ENCODE data around the gene TMIGD1. TPM values are rescaled to one million over a fixed set of nuclear protein-coding genes. Genes with fewer than 3 reads are reported as not detected.

Gene TMIGD1
- total RNA-seq, 1 donor from 2014 or later: not detected

- TF ChIP-seq EZH2 (IDR thresholded peaks at IDR 0.05) (no peak), EZH2phosphoT487 (IDR thresholded peaks at IDR 0.05) (no peak), CTCF (IDR thresholded peaks at IDR 0.05) (no peak)
- H3K9ac ChIP-seq: no peak overlapping the region
- no peaks in the 10 kb centered on the region for H4K20me1 ChIP-seq (ENCODE audit: low read depth)
- H2AFZ ChIP-seq (replicated peaks): no peak overlapping the region
- H3K4me3 Mint-ChIP-seq: no peak overlapping the region
- H3K36me3 Mint-ChIP-seq: no peaks in the 10 kb centered on the region
- no peaks in the 10 kb centered on the region for H3K79me2 ChIP-seq (ENCODE audit: low read depth)
- no peaks in the 10 kb centered on the region for H3K4me1 ChIP-seq
- no peaks in the 10 kb centered on the region for H3K36me3 ChIP-seq
- H3F3A ChIP-seq (ENCODE audit: low read depth): peaks cover 17% of the 10 kb centered on the region
- H3K4me2 ChIP-seq: no peak overlapping the region
- no peak overlapping the region for H3K4me3 ChIP-seq
- H3K27me3 ChIP-seq: peaks cover 21% of the 10 kb centered on the region
- H3K27ac Mint-ChIP-seq: no peak overlapping the region
- no peak for DNase-seq (ENCODE audit: low spot score)
- H3K4me1 Mint-ChIP-seq: no peaks in the 10 kb centered on the region
- H3K9me3 ChIP-seq (ENCODE audit: low read depth): no peaks in the 10 kb centered on the region
- no peak overlapping the region for H3K27ac ChIP-seq
- peaks cover 3% of the 10 kb centered on the region for H3K27me3 Mint-ChIP-seq (ENCODE audit: insufficient read depth, low read depth)
- H3K9me3 Mint-ChIP-seq: peaks cover 7% of the 10 kb centered on the region
Observed at GRCh38 chr17:30296499-30297080, 37.3 kb downstream of the TMIGD1 start.

GRCh38 chr17:30292286-30292858, 41.5 kb downstream of the TMIGD1 start:
- Mint-ChIP-seq H3K36me3 (peaks cover 8% of the 10 kb centered on the region), H3K4me3 (no peak overlapping the region), H3K27ac (no peak overlapping the region), H3K4me1 (peaks cover 11% of the 10 kb centered on the region), H3K27me3 (ENCODE audit: insufficient read depth, low read depth) (no peaks in the 10 kb centered on the region), H3K9me3 (no peaks in the 10 kb centered on the region)
- peaks cover 10% of the 10 kb centered on the region for H3K4me1 ChIP-seq
- peak overlapping the region; percentile 96 for H3K4me2 ChIP-seq
- peak overlapping the region; percentile 99 for H3K4me3 ChIP-seq
- peaks cover 28% of the 10 kb centered on the region for H3F3A ChIP-seq (ENCODE audit: low read depth)
- H3K36me3 ChIP-seq: peaks cover 3% of the 10 kb centered on the region
- peaks cover 21% of the 10 kb centered on the region for H3K79me2 ChIP-seq (ENCODE audit: low read depth)
- H3K27me3 ChIP-seq: peaks cover 21% of the 10 kb centered on the region
- H2AFZ ChIP-seq (replicated peaks): peak overlapping the region; percentile 97
- H4K20me1 ChIP-seq (ENCODE audit: low read depth): peaks cover 12% of the 10 kb centered on the region
- no peaks in the 10 kb centered on the region for H3K9me3 ChIP-seq (ENCODE audit: low read depth)
- TF ChIP-seq CTCF (IDR thresholded peaks at IDR 0.05): no peak
- no peak for TF ChIP-seq EZH2 (IDR thresholded peaks at IDR 0.05)
- TF ChIP-seq EZH2phosphoT487 (IDR thresholded peaks at IDR 0.05): no peak
- DNase-seq (ENCODE audit: low spot score): peak; percentile 78
- H3K9ac ChIP-seq: no peak overlapping the region
- H3K27ac ChIP-seq: no peak overlapping the region

GRCh38 chr17:30291543-30292285, 42.1 kb downstream of the TMIGD1 start, which contains the start of gene BLMH:
TSS of gene BLMH (minus strand) at chr17:30291944. CDS start at chr17:30291819, 125 bp downstream.
- Mint-ChIP-seq H3K27me3 (ENCODE audit: insufficient read depth, low read depth) (no peaks in the 10 kb centered on the region), H3K9me3 (no peaks in the 10 kb centered on the region), H3K36me3 (peaks cover 8% of the 10 kb centered on the region), H3K27ac (peak within 1 kb of the TSS; percentile 12), H3K4me1 (peaks cover 11% of the 10 kb centered on the region), H3K4me3 (peak within 1 kb of the TSS; percentile 97)
- Histone ChIP-seq H3K4me1 (peaks cover 10% of the 10 kb centered on the region), H3K4me2 (peak within 1 kb of the TSS; percentile 96), H3K9ac (no peak within 1 kb of the TSS), H3F3A (ENCODE audit: low read depth) (peaks cover 28% of the 10 kb centered on the region), H4K20me1 (ENCODE audit: low read depth) (peaks cover 12% of the 10 kb centered on the region), H3K79me2 (ENCODE audit: low read depth) (peaks cover 21% of the 10 kb centered on the region), H3K27ac (no peak within 1 kb of the TSS), H3K27me3 (peaks cover 21% of the 10 kb centered on the region), H3K4me3 (peak within 1 kb of the TSS; percentile 99), H3K9me3 (ENCODE audit: low read depth) (no peaks in the 10 kb centered on the region), H2AFZ (replicated peaks) (peak within 1 kb of the TSS; percentile 97), H3K36me3 (peaks cover 3% of the 10 kb centered on the region)
- TF ChIP-seq CTCF (IDR thresholded peaks at IDR 0.05): no peak
- TF ChIP-seq EZH2phosphoT487 (IDR thresholded peaks at IDR 0.05): no peak
- peak; percentile 35 for TF ChIP-seq EZH2 (IDR thresholded peaks at IDR 0.05)
- peak; percentile 83 for DNase-seq (ENCODE audit: low spot score)

Measured in neural progenitor cell (in vitro differentiated cells).